GM19463 (cell line): ENCODE data around the gene PHKB.

Experiments
- ATAC-seq: cut with Tn5 transposase; IDR thresholded peaks from one replicate; pipeline ENCODE4 v1.9.1; 2021; ENCODE audit warnings: mild to moderate bottlenecking, moderate library complexity; ENCODE audit not compliant: unreplicated experiment

Gene PHKB

DNA sequence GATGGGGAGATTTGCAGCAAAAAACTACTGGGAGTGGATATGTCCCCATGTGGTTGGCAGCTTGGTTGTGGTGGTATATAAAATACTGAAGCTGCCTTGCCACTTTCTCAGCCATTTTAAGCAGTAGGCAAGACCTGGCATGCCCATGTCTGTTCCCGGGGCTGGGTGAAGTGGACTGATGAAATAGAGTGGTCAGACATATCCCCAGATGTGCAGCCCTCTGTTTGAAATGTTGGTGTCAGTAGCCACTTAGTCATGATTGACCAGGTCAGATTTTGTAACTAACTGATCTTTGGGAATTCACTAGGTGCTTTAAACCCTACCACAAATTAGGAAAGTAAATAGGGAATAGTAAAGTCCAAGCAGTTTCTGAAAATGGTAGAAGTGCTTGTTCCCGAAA lies 151.6 kb downstream of the PHKB start:
- ATAC-seq: no peak

DNA sequence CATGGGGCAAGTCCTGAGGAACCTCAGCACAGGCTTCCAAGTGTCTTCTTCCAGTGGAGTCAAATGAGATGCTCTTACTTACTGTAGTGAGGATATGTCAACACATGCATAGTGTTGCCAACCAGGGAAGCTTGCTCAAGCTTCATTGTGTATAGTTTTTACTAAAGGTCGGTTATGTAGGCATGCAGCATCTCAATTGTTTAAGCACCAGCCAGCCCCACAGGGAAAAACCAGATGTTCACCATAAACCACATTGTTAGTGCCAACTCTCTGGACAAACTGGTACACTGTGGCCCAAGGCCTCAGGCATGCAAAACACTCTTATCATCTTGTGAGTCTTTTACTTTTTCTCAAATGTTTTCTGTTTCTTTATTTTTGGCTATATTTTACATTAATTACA lies 152.1 kb downstream of the PHKB start:
- ATAC-seq: no peak

DNA sequence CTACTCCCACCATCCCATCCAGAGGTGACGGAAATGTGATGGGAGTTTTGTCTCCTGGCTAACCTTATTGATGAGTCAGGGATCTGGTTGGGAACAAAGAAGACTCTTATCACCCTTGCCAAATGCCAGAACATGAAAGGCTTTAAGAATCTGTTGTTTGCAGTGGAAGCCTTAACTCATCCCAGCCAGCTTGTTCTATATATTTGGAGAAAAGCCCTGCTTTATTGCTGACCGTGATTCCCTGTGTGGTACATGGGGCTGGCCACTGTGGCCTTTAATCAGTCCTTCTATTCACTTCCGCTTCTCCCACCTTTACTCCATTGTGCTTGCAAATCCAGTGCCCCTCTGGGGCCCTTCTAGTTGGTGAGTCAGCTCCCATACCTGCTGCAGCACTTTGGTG lies 156.6 kb downstream of the PHKB start:
- ATAC-seq: no peak

DNA sequence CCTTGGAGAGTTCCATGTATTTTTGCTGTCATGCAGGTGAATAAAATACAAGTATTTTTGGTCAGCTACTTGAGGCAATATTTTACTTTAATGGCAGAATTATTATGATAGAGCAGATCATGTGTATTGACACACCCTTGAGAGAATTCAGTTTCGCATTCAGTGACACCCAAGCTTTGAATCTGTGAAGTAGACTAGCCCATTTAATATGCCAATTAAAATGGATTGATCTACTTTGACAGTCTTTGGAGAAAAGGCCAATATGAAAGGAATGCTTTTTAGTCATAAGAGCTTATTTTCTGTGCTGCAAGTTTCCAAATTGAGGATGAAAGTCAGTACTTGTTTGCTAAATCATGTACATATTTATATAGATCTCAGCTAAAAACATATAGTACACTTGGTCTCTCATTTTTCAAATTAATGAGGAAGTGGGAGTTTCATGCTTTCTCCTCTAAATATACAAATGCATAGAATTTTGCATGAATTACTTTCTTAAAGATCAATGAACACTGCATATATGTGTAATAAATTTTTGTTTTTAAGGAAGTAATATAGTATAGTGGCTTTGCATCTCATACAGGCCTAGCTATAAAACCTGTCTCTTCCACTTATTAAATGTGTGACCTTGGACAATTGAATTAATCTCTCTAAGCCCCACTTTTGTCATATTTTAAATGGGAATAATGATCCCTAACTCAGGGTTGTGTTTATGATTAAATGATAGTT lies 161.5 kb downstream of the PHKB start:
- ATAC-seq: no peak

DNA sequence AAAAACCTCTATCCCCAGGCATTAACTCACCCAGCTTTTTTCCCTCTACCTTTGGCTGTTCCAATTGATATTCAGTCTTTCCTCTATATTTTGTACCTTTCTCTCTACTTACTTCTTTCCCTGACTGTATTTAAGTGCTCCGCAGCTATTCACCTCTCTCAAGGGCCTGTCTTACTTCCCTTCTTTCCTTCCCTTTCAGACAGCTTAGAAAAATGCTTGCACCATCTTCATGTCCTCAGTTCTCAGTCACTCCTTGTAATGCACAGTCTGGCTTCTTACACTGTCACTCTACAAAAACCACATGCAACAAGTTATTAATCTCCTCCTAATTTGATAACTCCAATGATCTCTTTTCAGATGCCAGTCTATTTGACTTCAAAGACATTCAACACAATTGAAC lies 163.4 kb downstream of the PHKB start:
- ATAC-seq: no peak

DNA sequence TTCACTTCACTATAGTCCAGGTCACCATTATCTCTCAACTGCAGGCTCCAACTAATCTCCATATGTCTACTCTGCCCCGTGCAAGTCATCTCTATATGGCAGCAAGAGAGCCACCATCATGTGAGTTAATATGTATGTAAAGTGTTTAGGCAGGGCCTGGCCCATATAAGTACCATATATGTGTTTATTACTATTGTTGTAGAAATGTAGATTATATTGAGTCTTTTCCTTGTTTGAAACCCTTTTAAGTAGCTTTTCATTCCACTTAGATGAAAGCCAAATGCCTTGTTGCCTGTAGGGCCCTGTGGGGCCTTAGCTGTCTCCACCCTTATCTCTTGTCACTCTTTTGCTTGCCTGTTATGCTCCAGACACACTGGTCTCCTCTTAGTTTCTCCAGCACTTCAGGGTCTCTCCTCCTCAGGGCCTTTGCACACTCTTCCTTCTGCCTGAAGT lies 164.0 kb downstream of the PHKB start:
- no peak for ATAC-seq

DNA sequence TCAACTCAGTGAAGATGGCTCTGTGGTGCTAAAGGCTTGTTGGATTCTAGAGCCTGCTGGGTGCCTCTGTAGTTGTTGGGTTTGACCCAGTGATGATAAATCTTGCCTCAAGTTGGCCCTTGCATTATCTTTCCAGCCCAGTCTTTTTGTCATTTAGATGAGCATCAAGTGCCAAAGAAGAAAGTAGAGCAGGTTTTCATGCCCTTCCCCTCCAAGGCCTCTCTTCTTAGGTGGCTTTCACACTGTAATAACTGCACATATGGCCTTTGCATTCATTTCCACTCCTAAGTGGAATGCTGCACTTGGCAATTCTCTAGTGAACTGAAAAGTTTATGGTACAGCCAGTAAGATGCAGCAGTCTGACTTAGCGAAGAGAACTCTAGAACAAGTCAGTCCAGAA lies 165.1 kb downstream of the PHKB start:
- ATAC-seq: no peak

DNA sequence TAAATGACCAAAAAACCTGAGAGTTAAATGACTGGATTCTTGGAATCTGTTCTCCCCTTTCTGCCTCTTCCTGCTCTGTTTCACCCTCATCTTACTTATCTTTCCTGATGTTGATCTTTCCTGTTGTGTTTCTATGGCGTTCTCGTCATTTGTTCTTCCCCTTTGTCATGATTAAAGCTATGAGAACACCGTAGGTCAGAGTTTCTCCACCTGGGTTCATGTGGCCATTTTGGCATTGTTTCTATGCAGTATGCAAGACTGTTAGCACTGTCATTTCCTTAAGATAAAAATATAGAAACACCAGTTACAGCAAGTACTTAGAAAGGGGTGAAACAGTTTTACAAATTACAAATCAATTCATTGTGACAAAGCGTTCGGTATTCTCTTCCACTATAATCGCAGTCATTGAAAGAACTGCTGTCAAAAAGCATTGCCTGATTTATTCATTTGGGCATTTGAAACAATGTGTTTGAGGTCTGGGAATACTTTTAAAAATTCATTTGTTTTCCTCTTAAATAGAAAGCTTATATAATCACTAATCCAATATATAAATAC lies 166.0 kb downstream of the PHKB start:
- no peak for ATAC-seq

DNA sequence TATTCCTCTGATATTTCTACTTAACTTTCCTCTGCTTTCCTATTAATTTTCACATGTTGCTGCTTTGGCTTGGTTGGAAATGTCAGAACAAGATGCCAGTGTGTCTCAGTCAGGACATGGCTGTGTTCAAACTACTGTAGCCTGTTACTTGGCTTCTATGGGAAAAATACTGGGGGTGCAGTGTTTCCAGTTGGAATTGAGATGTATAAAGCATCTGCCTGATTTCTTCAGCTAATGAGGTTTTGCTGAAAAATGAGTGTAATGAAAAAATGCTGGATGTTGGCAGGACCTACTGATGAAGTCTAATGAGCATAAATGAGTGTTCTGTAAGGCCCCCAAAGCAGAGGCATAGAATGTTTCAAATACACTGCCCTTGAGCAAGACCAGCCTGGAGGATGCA lies 166.6 kb downstream of the PHKB start:
- ATAC-seq: no peak

DNA sequence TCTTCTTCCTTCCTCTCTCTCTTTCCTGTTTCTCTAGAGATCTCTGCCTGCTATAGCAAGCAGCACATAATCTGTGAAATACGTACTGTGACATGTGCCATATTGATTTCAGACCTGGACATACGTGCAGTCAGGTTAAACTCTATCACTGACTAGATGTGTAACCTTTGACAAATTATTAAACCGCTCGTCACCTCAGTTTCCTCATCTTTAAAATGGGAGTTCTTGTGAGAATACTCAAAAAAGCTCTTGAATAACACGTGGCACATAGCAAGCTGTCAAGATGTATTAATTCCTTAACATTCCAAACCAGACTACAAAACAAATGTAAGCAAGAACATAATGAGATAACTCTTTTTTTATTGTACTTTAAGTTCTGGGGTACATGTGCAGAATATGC lies 170.0 kb downstream of the PHKB start:
- ATAC-seq: no peak

DNA sequence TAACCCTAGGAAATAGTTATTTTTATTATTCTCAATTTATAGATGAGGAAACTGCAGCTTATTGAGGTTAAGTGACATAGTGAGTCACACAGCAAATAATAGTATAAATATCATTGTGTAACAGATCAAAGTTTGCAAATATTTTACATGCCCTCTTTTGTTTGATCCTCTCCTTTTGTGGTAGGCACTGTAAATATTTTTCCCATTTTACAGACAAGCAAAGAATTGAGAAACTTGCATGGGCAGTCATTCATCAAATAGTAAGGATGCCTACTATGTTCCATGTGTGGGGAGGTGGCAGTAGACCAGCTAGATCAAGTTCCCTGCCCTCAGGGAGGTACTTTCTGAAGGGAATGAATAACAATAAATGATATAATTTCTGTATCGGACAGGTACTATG lies 173.0 kb downstream of the PHKB start:
- ATAC-seq: no peak

DNA sequence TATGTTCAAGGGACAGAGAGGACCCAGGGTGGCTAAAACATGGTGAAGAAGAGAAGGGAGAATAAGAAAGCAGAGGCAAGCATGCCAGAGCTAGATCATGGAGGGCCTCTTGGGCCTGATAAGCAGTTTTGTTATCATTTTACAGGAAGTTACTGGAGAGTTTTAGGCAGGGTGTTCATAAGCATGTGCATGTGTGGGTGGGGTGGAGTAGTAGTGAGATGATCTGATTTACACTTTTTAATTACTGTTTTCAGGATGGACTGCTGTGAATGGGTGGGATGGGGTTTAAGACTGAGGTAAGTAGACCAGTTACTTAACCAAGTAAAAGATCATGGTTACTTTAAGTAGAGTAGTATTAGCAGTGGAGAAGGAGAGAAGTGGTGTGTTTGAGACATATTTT lies 173.6 kb downstream of the PHKB start:
- ATAC-seq: no peak

DNA sequence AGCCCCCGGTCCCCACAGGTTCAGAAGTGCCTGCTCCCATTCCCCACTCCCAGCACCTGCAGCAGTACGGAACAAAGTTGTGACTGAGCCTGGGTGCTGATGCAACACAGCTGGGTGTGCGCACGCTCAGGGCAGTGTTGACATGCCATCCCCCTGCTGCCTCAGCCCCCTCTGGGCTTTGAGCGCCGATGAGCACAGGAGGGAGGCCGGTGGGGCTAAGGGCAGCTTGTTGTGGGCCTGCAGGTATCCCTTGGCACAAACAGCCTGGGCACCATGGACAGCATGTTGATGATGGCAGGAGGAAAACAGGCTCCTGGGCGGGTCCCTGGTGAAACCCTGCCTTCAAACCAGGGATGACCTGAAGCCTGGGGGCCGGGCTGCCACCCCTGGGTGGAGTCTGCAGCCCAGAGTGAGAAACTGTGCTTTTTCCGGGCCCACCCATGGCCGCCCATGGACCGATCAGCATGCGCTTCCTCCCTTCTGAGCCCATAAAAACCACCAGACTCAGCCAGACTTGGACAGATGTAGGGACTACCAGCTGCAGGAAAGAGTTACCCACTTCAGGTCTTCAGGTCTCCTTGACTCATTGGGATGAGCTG lies 175.5 kb downstream of the PHKB start:
- no peak for ATAC-seq

DNA sequence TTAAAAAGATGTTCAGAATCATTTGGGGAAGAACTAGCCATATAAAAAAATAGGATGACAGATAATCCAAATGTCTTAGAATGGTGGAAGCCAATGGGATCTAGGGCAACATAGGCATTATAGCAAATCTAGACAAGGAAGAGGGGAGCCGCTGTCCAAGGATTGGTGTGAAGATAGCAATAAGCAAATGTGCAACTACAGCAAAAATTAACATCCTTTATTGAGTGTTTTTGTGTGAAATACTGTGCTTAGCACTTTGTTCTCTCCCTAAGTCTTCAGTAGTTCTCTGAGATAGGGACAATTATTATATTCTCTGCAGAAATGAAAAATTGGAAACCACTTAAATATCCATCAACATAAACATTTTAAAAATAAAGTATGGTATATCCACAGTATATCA lies 177.0 kb downstream of the PHKB start:
- ATAC-seq: no peak

DNA sequence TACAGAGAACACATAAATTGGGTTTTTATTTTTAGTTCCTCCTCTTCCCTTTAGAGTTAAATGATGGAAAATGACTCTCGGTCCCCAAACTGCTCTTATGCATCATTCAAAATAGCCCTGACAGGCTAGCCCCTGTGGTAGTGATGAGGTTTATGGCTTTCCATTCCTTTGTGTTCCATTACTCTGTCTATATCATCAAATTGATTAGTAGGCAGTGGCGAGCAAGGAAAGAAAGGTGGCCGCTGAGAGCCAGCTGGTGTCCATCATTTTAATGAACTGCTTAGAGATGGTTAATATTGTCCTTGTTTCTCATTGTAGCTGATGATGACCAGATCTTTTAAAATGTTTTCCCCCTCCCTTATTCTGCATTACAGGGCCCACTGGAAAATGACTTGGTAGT lies 179.5 kb downstream of the PHKB start:
- ATAC-seq: no peak

DNA sequence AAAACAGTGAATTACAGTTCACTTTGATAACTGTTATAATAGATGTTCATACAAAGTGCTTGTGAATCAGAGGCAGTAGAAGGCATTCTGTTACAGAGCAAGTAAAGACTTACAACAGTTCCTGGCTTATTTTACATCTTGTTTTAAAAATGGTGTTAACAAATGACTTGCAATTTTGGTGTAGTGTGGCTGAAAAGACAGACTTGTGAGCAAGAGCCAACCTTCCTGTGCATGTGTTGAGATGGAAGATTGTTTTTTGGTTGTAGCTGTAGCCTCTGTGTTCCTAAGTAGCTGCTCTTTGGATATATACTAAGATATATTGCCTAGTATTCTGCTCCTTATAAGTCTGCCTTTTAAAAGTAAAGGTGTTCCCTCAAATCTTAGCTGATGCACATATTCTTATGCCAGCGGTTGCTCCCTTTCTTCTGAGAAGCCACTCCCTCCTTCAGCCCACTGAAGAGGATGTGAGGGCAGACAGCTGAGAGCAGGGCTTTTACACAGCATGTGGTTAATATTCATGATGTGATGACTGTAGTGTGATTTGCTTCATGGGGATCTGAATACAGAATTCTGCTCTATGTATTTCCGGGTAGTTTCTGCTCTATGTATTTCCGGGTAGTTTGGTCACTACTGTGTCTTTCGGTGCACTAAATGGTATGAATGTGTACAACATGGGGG lies 182.3 kb downstream of the PHKB start:
- ATAC-seq: no peak

DNA sequence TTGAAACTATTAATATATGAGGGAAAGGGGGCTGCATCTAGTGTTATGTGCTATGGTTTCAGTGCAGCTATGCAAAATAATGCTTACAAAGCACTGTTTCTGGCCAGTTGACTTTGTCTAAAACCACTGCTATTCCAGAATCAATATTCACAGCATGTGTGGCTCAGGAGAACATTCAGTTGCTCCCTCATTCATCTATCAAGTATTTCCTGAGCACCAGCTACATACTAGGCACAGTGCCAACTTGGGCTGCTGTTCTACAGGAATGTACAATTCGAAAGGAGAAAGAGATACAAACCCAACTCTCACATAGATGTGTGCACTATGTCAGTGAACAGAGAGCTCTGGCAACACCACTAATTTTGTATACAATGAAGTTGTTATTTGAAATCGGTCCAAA lies 183.0 kb downstream of the PHKB start:
- no peak for ATAC-seq

DNA sequence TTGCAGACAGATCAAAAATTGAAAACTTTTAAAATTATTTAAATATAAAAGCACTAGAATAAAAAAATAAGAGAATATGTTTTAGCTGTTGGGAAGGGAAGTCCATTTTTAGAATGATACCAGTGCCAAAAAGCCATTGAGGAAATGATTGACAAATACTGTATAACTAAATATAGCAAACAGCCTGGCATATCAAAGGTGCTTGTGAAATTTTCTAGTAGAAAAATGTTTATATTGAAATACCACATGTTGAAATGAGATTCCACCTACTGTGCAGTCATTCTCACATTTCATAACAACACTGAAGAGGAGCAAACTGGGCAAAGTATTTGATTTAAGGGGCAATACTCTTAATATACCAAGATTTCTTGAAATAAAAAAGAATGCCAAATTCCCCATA lies 183.5 kb downstream of the PHKB start:
- no peak for ATAC-seq

DNA sequence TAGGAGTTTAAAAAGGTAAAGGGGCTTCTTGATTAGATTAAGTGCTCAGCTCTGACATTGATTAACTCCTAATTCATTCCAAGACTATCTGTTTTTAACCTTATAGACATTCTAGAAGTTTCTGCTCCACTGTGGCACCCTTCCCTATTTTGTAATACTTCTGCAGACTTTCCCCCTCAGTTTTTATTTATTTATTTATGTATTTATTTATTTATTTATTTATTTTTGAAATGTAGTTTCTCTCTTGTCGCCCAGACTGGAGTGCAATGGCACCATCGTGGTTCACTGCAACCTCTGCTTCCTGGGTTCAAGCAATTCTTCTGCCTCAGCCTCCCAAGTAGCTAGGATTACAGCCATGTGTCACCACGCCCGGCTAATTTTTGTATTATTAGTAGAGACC lies 185.8 kb downstream of the PHKB start:
- no peak for ATAC-seq

DNA sequence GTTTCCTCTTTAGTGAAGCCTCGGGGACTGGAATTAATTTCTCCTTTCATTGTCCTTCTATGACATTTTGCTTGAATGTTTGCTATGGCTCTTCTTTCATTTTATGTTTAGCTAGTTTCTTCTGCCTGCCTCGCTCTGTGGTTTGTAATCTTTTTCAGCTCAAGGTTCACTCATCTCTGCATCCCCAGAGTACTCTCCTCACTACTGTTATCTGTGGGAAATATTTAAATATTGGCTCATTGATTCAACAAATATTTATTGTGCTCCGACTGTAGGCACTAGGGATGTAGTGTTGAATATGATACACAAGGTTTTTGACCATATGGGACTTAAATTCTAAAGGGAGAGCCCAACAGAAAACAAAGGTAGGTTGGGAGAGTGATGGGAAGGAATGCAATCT lies 195.9 kb downstream of the PHKB start:
- no peak for ATAC-seq

DNA sequence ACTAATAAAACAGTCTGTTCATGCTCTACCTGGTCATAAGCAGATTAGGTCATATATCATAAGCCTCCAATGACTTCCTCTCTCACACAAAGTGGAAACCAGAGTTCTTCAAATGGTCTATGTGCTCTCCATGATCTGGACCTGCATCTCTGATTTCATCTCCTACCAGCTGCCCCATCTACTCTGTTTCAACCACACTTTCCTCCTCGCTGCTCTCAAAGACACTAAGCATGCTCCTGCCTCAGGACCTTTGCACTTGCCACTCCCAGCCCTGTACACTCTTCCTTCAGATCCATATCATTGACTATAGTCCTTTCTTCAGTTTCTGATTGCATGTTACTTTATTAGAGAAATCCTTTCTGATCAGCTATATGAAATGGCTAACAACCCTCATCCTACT lies 196.8 kb downstream of the PHKB start:
- ATAC-seq: no peak

DNA sequence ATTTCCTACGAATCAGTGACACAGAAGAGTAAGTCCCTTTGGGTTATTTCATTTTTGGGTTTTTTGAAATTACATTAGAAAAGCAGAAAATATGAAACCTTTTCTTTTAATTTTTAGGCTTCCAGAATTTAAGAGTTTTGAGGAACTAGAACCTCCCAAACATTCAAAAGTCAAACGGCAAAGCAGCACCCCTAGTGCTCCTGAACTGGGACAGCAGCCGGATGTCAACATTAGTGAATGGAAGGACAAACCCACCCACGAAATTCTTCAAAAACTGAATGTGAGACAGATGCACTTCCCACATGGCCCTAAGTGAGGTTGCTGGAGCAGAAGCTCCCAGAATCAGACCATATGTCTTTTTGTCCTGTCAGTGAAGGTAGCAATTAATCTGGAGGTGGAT lies 199.4 kb downstream of the PHKB start:
- ATAC-seq: no peak
